Caco-2 (cell line): Measurements from ENCODE around the gene ADAM12. TPM values are rescaled to one million over a fixed set of nuclear protein-coding genes. Genes with fewer than 3 reads are reported as not detected.

Experiments used
- BruUV-seq: library from RNA; stranded (reverse); fragments of 400-500 nt; replicated peaks from 2 replicates; lab custom pipeline; 2021; lab: Mats Ljungman, UMichigan
- CTCF ChIA-PET: fragments of 300-600 bp; sonication (Branson Sonifier 250); formaldehyde crosslinking; loops from one replicate; lab custom pipeline; 2022; ENCODE audit warnings: antibody characterized with exemption; lab: Charles Lee
- POLR2A ChIA-PET: fragments of 300-600 bp; sonication (Branson Sonifier 250); formaldehyde crosslinking; loops from one replicate; lab custom pipeline; 2022; ENCODE audit warnings: antibody characterized with exemption; lab: Charles Lee
- DNase-seq, 2 experiments: peaks; one replicate each; pipeline versions ENCODE4 v3.0.0 to v3.0.0-alpha.2; 2020 to 2022
- H3K27me3 ChIP-seq: replicated peaks from 2 replicates; pipeline ENCODE4 v1.6.0; 2011; ENCODE audit warnings: low read length; ENCODE audit not compliant: control insufficient read depth, insufficient read depth
- H3K36me3 ChIP-seq: 2 replicates; pipeline ENCODE4 v1.5.1; 2011; ENCODE audit warnings: low read length; ENCODE audit not compliant: control insufficient read depth, insufficient read depth
- H3K4me1 ChIP-seq: fragments of 250-450 bp; sonication (Bioruptor Pico); 2 replicates; pipeline ENCODE4 v1.5.1; 2020; ENCODE audit warnings: mild to moderate bottlenecking
- H3K4me3 ChIP-seq: 2 replicates; pipeline ENCODE4 v1.5.1; 2011; ENCODE audit warnings: low read depth, mild to moderate bottlenecking, control low read depth, low read length
- H3K9me3 ChIP-seq: fragments of 250-450 bp; sonication (Bioruptor Pico); 2 replicates; pipeline ENCODE4 v1.5.1; 2020; ENCODE audit warnings: mild to moderate bottlenecking, moderate library complexity
- H3K27ac Mint-ChIP-seq: one replicate; pipeline ENCODE4 v1.8.0; 2022; ENCODE audit warnings: mixed read lengths; ENCODE audit not compliant: unreplicated experiment
- H3K27me3 Mint-ChIP-seq: one replicate; pipeline ENCODE4 v1.8.0; 2022; ENCODE audit warnings: mixed read lengths; ENCODE audit not compliant: insufficient read depth, unreplicated experiment
- H3K36me3 Mint-ChIP-seq: one replicate; pipeline ENCODE4 v1.8.0; 2022; ENCODE audit warnings: mild to moderate bottlenecking, mixed read lengths; ENCODE audit not compliant: insufficient read depth, unreplicated experiment
- H3K4me1 Mint-ChIP-seq: one replicate; pipeline ENCODE4 v1.8.0; 2022; ENCODE audit warnings: low read depth, mixed read lengths; ENCODE audit not compliant: unreplicated experiment
- H3K4me3 Mint-ChIP-seq: one replicate; pipeline ENCODE4 v1.8.0; 2022; ENCODE audit warnings: mild to moderate bottlenecking, moderate library complexity, mixed read lengths; ENCODE audit not compliant: unreplicated experiment
- H3K9me3 Mint-ChIP-seq: one replicate; pipeline ENCODE4 v1.8.0; 2022; ENCODE audit warnings: mixed read lengths; ENCODE audit not compliant: unreplicated experiment
- intact Hi-C: fragments of 100-400 bp; cut with micrococcal nuclease; formaldehyde crosslinking; loops from one replicate; pipeline ENCODE4 v1.10.0; 2022; ENCODE audit not compliant: unreplicated experiment
- total RNA-seq: library from RNA; stranded (reverse); gene quantifications from 2 replicates; pipeline ENCODE4 v1.2.3, GENCODE V29; 2022
- TF ChIP-seq, protein P1 (sequence below), 2 experiments: fragments of 200-600 bp in 1 of 2; IDR thresholded peaks; 1 replicate in 1 of 2; 2 replicates in 1 of 2; pipeline versions ENCODE4 v1.5.1 to v1.8.0; 2011 to 2022; ENCODE audit warnings: antibody characterized with exemption in 1 of 2, control low read depth in 1 of 2, inconsistent platforms in 1 of 2, low read depth in 1 of 2, low read length in 1 of 2, mild to moderate bottlenecking in 1 of 2, moderate library complexity in 1 of 2; ENCODE audit not compliant: insufficient read depth in 1 of 2, severe bottlenecking in 1 of 2, unreplicated experiment in 1 of 2

Gene ADAM12
- total RNA-seq, 1 experiment from 2014 or later, result not detected

- H3K27me3 Mint-ChIP-seq, result peaks cover 5% of the 10 kb centered on the region
- no peaks in the 10 kb centered on the region for H3K9me3 Mint-ChIP-seq
- DNase-seq, result no peak
- ChIA-PET CTCF (no interaction called here), POLR2A (no interaction called here)
- Histone ChIP-seq H3K27me3 (no peaks in the 10 kb centered on the region; the same call in 1 of the 2 replicates), H3K9me3 (no peaks in the 10 kb centered on the region), H3K4me3 (no peak overlapping the region), H3K4me1 (no peaks in the 10 kb centered on the region), H3K36me3 (no peaks in the 10 kb centered on the region)
- no peaks in the 10 kb centered on the region for H3K36me3 Mint-ChIP-seq
- H3K27ac Mint-ChIP-seq, result no peak overlapping the region
- no peak overlapping the region for H3K4me3 Mint-ChIP-seq
- H3K4me1 Mint-ChIP-seq, result no peaks in the 10 kb centered on the region
- TF ChIP-seq, protein P1, sequence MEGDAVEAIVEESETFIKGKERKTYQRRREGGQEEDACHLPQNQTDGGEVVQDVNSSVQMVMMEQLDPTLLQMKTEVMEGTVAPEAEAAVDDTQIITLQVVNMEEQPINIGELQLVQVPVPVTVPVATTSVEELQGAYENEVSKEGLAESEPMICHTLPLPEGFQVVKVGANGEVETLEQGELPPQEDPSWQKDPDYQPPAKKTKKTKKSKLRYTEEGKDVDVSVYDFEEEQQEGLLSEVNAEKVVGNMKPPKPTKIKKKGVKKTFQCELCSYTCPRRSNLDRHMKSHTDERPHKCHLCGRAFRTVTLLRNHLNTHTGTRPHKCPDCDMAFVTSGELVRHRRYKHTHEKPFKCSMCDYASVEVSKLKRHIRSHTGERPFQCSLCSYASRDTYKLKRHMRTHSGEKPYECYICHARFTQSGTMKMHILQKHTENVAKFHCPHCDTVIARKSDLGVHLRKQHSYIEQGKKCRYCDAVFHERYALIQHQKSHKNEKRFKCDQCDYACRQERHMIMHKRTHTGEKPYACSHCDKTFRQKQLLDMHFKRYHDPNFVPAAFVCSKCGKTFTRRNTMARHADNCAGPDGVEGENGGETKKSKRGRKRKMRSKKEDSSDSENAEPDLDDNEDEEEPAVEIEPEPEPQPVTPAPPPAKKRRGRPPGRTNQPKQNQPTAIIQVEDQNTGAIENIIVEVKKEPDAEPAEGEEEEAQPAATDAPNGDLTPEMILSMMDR (IDR thresholded peaks at IDR 0.05; ENCODE audit: insufficient read depth in 1 of 2, low read depth in 1 of 2, low read length in 1 of 2, severe bottlenecking in 1 of 2, unreplicated experiment in 1 of 2), result no peak
- intact Hi-C loops, result no loop called here
- no TSS peak for BruUV-seq
Measured at GRCh38 chr10:126046831-126047230, 341.4 kb downstream of the ADAM12 start.

- Histone ChIP-seq H3K4me1 (no peaks in the 10 kb centered on the region), H3K9me3 (no peaks in the 10 kb centered on the region), H3K27me3 (no peaks in the 10 kb centered on the region; the same call in 1 of the 2 replicates), H3K4me3 (no peak overlapping the region), H3K36me3 (no peaks in the 10 kb centered on the region)
- POLR2A ChIA-PET, result no interaction called here
- intact Hi-C loops, result no loop called here
- no peaks in the 10 kb centered on the region for H3K27me3 Mint-ChIP-seq
- TF ChIP-seq, protein P1 (IDR thresholded peaks at IDR 0.05; ENCODE audit: insufficient read depth in 1 of 2, low read depth in 1 of 2, low read length in 1 of 2, severe bottlenecking in 1 of 2, unreplicated experiment in 1 of 2), result no peak
- H3K9me3 Mint-ChIP-seq, result no peaks in the 10 kb centered on the region
- CTCF ChIA-PET, result no interaction called here
- no peaks in the 10 kb centered on the region for H3K36me3 Mint-ChIP-seq
- no peak overlapping the region for H3K27ac Mint-ChIP-seq
- DNase-seq, result no peak
- no peaks in the 10 kb centered on the region for H3K4me1 Mint-ChIP-seq
- BruUV-seq, result no TSS peak
- H3K4me3 Mint-ChIP-seq, result no peak overlapping the region
Measured at GRCh38 chr10:126045861-126046260, 342.4 kb downstream of the ADAM12 start.

DNA sequence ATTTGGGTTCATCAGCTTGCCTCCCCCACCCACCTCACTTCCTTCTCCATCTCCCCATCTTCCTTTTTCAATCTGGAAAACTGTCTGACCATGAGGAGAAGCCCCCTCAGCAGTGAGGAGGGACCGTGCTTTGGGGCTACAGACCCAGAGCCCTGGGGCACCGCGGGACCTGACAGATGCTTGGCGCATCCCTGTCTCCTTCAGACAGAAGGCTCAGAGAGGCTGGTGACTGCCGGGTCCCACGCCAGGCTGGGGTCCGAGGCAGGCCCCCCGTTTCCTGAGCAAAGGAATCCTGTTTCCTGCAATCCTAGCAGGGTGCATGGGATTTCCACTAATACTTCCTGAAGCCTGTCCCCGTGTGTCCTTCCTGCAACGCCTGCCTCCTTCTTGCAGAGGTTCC is 344.9 kb downstream of the ADAM12 start:
- H3K27me3 Mint-ChIP-seq, result peaks cover 3% of the 10 kb centered on the region
- H3K4me3 ChIP-seq, result no peak overlapping the region
- H3K4me1 ChIP-seq, result no peaks in the 10 kb centered on the region
- no peak for DNase-seq
- no peak overlapping the region for H3K27ac Mint-ChIP-seq
- no peaks in the 10 kb centered on the region for H3K36me3 Mint-ChIP-seq
- H3K27me3 ChIP-seq, result no peaks in the 10 kb centered on the region
- ChIA-PET POLR2A (no interaction called here), CTCF (no interaction called here)
- no TSS peak for BruUV-seq
- intact Hi-C loops, result no loop called here
- H3K36me3 ChIP-seq, result no peaks in the 10 kb centered on the region
- no peaks in the 10 kb centered on the region for H3K9me3 ChIP-seq
- H3K9me3 Mint-ChIP-seq, result no peaks in the 10 kb centered on the region
- H3K4me1 Mint-ChIP-seq, result no peaks in the 10 kb centered on the region
- TF ChIP-seq, protein P1 (IDR thresholded peaks at IDR 0.05; ENCODE audit: insufficient read depth in 1 of 2, low read depth in 1 of 2, low read length in 1 of 2, severe bottlenecking in 1 of 2, unreplicated experiment in 1 of 2), result no peak
- H3K4me3 Mint-ChIP-seq, result no peak overlapping the region
